ENCODE results near the gene S100A1.
A peak's percentile ranks its signal among the peaks of the same experiment; 100 is the strongest.
"Not testable (repeated sequence)": the region's sequence is repeated elsewhere in the genome, so short reads cannot be mapped to it uniquely, and the experiment has no call there.

Gene S100A1

DNA sequence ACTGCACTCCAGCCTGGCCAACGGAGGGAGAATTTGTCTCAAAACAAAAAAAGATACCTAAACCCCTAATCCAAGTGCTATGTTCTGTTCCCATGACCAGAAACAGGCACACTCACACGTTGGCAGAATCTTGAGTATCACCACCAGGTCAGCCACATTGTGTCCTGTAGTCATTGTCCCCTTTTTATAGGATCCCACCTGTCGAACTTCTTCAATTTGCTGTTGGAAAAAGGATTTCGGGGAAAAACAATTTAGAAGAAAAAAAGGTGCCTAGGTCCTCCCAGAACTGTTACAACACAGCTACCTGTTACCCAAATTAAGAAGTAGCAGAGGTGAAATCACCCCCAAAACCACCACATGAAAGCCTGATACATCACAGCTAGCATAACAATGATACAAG lies 39.2 kb downstream of the S100A1 start:
- Histone ChIP-seq H3K27me3 (ENCODE audit: insufficient read depth, poor library complexity, severe bottlenecking) (no peaks in the 10 kb centered on the region), H3K4me1 (ENCODE audit: insufficient read depth, poor library complexity, severe bottlenecking) (no peaks in the 10 kb centered on the region), H3K36me3 (ENCODE audit: low read depth) (peaks cover 78% of the 10 kb centered on the region), H3K4me3 (ENCODE audit: severe bottlenecking) (no peak overlapping the region), H3K27ac (ENCODE audit: poor library complexity, severe bottlenecking) (no peak overlapping the region), H3K9me3 (ENCODE audit: severe bottlenecking) (no peaks in the 10 kb centered on the region)
- TF ChIP-seq, protein P1, sequence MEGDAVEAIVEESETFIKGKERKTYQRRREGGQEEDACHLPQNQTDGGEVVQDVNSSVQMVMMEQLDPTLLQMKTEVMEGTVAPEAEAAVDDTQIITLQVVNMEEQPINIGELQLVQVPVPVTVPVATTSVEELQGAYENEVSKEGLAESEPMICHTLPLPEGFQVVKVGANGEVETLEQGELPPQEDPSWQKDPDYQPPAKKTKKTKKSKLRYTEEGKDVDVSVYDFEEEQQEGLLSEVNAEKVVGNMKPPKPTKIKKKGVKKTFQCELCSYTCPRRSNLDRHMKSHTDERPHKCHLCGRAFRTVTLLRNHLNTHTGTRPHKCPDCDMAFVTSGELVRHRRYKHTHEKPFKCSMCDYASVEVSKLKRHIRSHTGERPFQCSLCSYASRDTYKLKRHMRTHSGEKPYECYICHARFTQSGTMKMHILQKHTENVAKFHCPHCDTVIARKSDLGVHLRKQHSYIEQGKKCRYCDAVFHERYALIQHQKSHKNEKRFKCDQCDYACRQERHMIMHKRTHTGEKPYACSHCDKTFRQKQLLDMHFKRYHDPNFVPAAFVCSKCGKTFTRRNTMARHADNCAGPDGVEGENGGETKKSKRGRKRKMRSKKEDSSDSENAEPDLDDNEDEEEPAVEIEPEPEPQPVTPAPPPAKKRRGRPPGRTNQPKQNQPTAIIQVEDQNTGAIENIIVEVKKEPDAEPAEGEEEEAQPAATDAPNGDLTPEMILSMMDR (IDR thresholded peaks at IDR 0.05; ENCODE audit: poor library complexity, severe bottlenecking), result no peak
- DNase-seq (ENCODE audit: low spot score) (no peak), ATAC-seq (ENCODE audit: low read depth) (no peak)

DNA sequence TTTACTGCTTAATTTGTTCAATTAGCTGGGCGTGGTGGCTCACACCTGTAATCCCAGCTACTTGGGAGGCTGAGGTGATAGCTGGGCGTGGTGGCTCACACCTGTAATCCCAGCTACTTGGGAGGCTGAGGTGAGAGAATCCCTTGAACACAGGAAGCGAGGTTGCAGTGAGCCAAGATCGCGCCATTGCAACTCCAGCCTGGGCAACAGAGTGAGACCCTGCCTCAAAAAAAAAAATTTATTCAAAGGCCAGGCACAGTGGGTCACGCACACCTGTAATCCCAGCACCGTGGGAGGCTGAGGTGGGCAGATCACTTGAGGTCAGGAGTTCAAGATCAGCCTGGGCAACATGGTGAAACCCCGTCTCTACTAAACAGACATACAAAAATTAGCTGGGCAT lies 40.4 kb downstream of the S100A1 start:
- H3K4me3 ChIP-seq (ENCODE audit: severe bottlenecking); H3K4me1 ChIP-seq (ENCODE audit: insufficient read depth, poor library complexity, severe bottlenecking); H3K27me3 ChIP-seq (ENCODE audit: insufficient read depth, poor library complexity, severe bottlenecking); DNase-seq (ENCODE audit: low spot score); H3K27ac ChIP-seq (ENCODE audit: poor library complexity, severe bottlenecking); ATAC-seq (ENCODE audit: low read depth); H3K9me3 ChIP-seq (ENCODE audit: severe bottlenecking): not testable (repeated sequence)
- H3K36me3 ChIP-seq (ENCODE audit: low read depth), result peaks cover 65% of the 10 kb centered on the region

GRCh38 chr1:153669606-153670005 lies 41.4 kb downstream of the S100A1 start:
- Histone ChIP-seq H3K27ac (ENCODE audit: poor library complexity, severe bottlenecking) (peak overlapping the region; percentile 50), H3K9me3 (ENCODE audit: severe bottlenecking) (no peaks in the 10 kb centered on the region), H3K36me3 (ENCODE audit: low read depth) (peaks cover 56% of the 10 kb centered on the region), H3K4me3 (ENCODE audit: severe bottlenecking) (peak overlapping the region; percentile 67), H3K27me3 (ENCODE audit: insufficient read depth, poor library complexity, severe bottlenecking) (no peaks in the 10 kb centered on the region), H3K4me1 (ENCODE audit: insufficient read depth, poor library complexity, severe bottlenecking) (no peaks in the 10 kb centered on the region)
- DNase-seq (ENCODE audit: low spot score) (no peak), ATAC-seq (ENCODE audit: low read depth) (no peak)
- TF ChIP-seq, protein P1 (IDR thresholded peaks at IDR 0.05; ENCODE audit: poor library complexity, severe bottlenecking), result no peak

DNA sequence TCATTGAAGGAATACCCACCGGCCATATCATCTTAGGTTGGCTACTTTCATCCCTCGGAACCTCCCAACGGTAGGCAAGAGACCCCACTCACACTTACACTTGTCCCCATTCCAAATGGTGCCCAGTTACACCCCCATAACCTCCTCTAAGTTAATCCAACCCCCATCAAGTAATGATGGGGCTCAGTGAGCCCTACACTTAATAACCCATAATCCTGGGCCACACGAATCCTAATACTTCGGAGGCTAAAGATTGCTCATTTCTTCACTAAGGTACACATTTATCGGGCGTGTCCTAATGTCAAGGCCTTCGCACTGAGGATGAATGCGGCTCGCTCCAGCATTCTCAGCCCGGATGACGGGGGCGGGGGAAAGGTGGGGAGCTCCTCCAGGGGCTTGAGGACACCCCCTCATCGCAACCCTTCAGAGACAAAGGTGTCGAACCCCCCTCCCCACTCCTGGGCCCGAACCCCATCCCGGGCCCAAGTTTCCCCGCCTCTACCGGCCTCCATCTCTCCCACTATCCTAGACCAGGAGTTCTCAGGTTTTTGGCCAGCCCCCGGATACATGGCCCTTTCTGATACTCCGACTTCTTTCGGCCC lies 42.1 kb downstream of the S100A1 start:
- DNase-seq (ENCODE audit: low spot score), result no peak

DNA sequence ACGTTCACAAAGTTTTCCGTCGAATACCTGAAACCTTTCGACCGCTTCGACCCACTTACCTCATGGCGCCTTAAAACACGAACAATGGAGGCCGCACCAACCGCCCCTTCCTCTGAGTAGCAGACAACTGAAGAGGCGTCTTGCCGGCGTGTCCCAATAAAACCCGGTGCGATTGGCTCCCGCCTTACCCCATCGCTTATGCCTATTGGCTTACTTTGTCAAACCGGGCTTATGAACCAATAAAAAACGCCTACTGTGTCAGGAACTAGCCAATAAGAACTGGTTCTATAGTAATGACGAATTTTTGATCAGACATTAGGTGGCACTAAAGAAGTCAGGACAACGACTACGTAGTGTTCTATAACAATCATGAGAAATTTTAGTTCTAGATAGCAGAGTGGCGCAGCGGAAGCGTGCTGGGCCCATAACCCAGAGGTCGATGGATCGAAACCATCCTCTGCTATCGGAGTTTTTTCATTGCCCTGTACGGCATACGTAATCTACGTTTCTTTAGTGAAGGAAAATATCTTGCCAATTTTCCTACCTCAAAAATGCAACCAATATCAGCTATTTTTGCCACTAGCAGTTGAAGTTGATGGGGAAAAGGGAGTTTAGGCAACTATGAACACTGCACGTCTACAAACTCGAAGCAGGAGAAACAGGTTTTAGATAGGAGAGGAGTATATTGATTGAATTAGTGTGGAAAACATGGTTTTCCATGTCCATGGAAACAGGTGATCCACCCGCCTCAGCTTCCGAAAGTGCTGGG lies 42.8 kb downstream of the S100A1 start, which contains the start of gene ILF2:
Gene ILF2 (minus strand): TSS at position 135 of the 769 bp plus-strand sequence. CDS start 71 bp downstream, at position 64.
- DNase-seq (ENCODE audit: low spot score) (peak; percentile 95), ATAC-seq (ENCODE audit: low read depth) (peak; percentile 91)
- Histone ChIP-seq H3K27ac (ENCODE audit: poor library complexity, severe bottlenecking) (peak within 1 kb of the TSS; percentile 74), H3K36me3 (ENCODE audit: low read depth) (peaks cover 42% of the 10 kb centered on the region), H3K9me3 (ENCODE audit: severe bottlenecking) (no peaks in the 10 kb centered on the region), H3K27me3 (ENCODE audit: insufficient read depth, poor library complexity, severe bottlenecking) (no peaks in the 10 kb centered on the region), H3K4me3 (ENCODE audit: severe bottlenecking) (peak within 1 kb of the TSS; percentile 67), H3K4me1 (ENCODE audit: insufficient read depth, poor library complexity, severe bottlenecking) (no peaks in the 10 kb centered on the region)
- TF ChIP-seq, protein P1 (IDR thresholded peaks at IDR 0.05; ENCODE audit: poor library complexity, severe bottlenecking), result peak; percentile 35

More for the DNA sequence above, 42.1 kb downstream of the S100A1 start:
- no peaks in the 10 kb centered on the region for H3K9me3 ChIP-seq (ENCODE audit: severe bottlenecking)
- peak overlapping the region; percentile 50 for H3K27ac ChIP-seq (ENCODE audit: poor library complexity, severe bottlenecking)
- peak; percentile 3; the same call in 2 of the 3 replicates for ATAC-seq (ENCODE audit: low read depth)
- peaks cover 49% of the 10 kb centered on the region for H3K36me3 ChIP-seq (ENCODE audit: low read depth)
- TF ChIP-seq, protein P1 (IDR thresholded peaks at IDR 0.05; ENCODE audit: poor library complexity, severe bottlenecking), result no peak
- no peaks in the 10 kb centered on the region for H3K4me1 ChIP-seq (ENCODE audit: insufficient read depth, poor library complexity, severe bottlenecking)
- peak overlapping the region; percentile 67 for H3K4me3 ChIP-seq (ENCODE audit: severe bottlenecking)
- H3K27me3 ChIP-seq (ENCODE audit: insufficient read depth, poor library complexity, severe bottlenecking), result no peaks in the 10 kb centered on the region

- Histone ChIP-seq H3K36me3 (ENCODE audit: low read depth) (peaks cover 34% of the 10 kb centered on the region), H3K27ac (ENCODE audit: poor library complexity, severe bottlenecking) (peak overlapping the region; percentile 74)
- peak; percentile 74 for ATAC-seq (ENCODE audit: low read depth)
Measured at GRCh38 chr1:153671628-153672353, 43.6 kb downstream of the S100A1 start.

More at GRCh38 chr1:153671628-153672353, 43.6 kb downstream of the S100A1 start:
- not testable (repeated sequence) for DNase-seq (ENCODE audit: low spot score); H3K27me3 ChIP-seq (ENCODE audit: insufficient read depth, poor library complexity, severe bottlenecking); H3K4me1 ChIP-seq (ENCODE audit: insufficient read depth, poor library complexity, severe bottlenecking); H3K9me3 ChIP-seq (ENCODE audit: severe bottlenecking)
- H3K4me3 ChIP-seq (ENCODE audit: severe bottlenecking), result peak overlapping the region; percentile 43
